GM19239 (cell line): Measurements from ENCODE around the gene PRRX2.
"Not testable (repeated sequence)": the region's sequence is repeated elsewhere in the genome, so short reads cannot be mapped to it uniquely, and the experiment has no call there.

Experiments
- DNase-seq: peaks from one replicate; pipeline ENCODE4 v3.0.0; 2011; ENCODE audit warnings: low spot score; ENCODE audit not compliant: insufficient read length
- FAIRE-seq: peaks from 2 replicates; lab custom pipeline; 2011; peaks lifted over from hg19 to GRCh38; lab: Jason Lieb, UNC

The PRRX2 gene

DNA sequence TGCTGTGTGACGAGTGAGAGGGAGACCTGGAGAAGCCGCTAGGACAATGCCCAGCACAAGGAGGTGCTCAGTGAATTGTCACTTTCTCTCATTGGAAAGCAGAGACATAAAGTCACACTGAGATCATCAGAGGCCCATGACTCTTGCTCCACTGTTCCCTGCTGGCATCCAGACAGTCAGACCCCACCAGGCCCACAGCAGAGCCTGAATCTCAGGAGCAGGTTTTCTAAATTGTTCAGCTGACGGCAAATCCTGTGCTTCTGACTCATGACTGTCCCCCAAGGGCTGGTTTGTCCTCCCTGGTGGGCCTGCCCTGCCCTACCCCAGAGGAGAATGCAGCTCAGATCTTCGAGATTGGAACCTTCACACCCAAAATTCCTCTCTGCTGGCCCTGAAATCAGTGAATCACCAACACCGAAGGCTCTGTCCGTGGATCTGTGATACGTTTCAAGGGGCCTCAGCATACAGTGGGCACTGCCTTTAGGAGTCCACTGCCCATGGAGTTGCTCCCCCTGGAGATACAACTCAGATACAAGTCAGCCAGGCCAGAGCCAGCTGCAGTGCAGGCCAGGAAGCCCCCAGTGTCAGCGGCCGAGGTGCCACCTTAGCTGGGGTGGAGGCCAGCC, 84.7 kb downstream of the PRRX2 start:
- DNase-seq (no peak), FAIRE-seq (no peak)

- DNase-seq = no peak
- FAIRE-seq = no peak
Observed at GRCh38 chr9:129751841-129752801, 86.7 kb downstream of the PRRX2 start.

DNA sequence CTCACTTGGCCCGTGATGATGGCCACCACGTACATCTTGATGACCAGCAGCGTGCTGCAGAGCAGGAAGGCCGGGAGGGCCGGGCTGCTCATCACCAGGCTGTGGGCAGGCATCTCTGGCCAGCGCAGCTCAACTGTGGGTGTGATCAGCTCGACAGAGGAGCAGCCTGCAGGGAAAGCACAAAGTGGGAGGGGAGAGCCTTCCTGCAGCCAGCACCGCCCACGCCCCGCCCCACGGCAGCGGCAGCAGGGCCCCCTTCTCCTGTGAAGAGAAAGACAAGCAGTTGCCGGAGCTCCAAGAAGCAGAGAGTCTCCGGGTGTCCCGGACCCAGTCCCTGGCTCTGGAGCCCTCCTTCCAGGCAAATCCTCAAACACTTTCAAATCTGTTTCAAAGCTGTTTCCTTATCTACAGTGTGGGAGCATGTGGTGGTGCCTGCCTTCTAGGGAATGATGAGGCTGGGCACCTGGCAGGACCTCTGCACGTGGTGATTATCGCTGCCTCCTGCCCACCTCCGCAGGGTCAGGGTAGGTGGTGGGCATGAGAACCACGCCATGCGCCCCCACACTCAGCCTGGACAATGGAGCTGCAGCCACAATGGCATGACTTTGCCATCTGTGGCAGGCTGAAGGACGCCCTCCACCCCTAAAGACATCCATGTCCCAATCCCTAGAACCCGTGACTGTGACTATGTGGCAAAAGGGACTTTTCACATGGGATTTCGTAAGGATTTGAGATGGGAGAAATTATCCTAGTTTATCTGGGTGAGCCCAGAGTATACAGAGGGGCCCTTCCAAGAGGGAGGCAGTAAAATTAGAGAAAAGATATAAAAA, 87.7 kb downstream of the PRRX2 start, which contains the start of gene PTGES:
Gene PTGES (minus strand): TSS at position 143 of the 830 bp plus-strand sequence. CDS start 30 bp downstream, at position 113.
- DNase-seq (no peak), FAIRE-seq (no peak)

DNA sequence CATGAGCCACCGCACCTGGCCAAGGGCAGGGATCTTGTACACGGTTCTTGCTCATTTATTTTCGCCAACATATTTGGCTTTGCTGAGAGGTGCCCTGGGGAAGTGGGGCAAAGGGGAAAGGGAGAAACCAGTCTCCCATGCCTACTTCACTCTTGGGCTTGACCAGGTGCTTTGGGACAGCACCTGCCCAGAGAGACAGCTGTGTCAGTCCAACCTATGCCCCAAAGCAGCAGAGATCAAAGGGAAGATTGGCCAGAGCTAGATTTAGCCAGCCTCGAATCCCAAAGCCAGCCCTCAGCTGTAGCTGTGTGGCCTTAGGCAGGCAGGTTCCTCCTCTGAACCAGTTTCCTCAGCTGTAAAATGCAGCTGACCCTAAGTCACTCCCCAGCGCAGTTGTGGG, 89.7 kb downstream of the PRRX2 start:
- DNase-seq = no peak
- no peak for FAIRE-seq

- FAIRE-seq (no peak), DNase-seq (no peak)
Observed at GRCh38 chr9:129756191-129756590, 90.7 kb downstream of the PRRX2 start.

DNA sequence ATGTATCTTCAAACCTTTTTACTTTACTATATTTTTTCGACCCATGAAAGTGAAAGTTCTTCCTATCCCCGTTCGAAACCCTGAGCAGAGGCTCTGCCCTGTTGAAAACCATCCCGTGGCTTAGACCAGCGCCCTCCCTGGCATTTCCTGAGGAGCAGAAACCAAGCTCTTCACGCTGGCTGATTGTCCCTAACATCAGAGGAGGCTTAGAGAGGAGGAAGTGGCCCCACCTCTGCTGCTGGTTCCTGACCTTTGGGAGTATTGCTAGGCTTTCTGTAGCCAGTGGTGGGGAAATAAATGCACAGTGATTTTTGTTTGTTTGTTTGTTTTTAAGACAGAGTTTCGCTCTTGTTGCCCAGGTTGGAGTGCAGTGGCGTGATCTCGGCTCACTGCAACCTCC, 91.6 kb downstream of the PRRX2 start:
- DNase-seq (peak; percentile 29), FAIRE-seq (no peak)

DNA sequence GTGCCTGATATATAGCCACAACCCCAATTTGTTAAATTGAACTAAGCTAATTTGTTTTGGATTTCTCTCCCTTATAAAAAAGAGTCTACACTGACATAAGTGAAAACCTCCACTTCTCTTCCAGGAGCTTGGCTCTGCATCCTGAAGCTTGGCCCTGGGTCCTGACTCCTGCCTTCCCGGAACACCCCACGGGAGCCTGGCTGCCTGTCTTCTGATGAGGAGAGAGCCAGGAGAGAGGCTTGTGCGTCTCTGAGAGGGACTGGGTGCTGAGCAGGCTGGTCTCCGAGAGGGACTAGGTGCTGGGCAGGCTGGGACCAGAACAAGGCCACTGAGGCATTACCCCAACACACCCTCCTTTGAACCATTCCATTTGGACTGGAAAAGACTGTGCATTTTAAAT, 93.9 kb downstream of the PRRX2 start:
- no peak for DNase-seq

GRCh38 chr9:129759804-129760502, 94.5 kb downstream of the PRRX2 start:
- no peak for FAIRE-seq
- no peak for DNase-seq

More for the DNA sequence above, 93.9 kb downstream of the PRRX2 start:
- no peak for FAIRE-seq

GRCh38 chr9:129760784-129761183, 95.3 kb downstream of the PRRX2 start:
- DNase-seq, FAIRE-seq: not testable (repeated sequence)

DNA sequence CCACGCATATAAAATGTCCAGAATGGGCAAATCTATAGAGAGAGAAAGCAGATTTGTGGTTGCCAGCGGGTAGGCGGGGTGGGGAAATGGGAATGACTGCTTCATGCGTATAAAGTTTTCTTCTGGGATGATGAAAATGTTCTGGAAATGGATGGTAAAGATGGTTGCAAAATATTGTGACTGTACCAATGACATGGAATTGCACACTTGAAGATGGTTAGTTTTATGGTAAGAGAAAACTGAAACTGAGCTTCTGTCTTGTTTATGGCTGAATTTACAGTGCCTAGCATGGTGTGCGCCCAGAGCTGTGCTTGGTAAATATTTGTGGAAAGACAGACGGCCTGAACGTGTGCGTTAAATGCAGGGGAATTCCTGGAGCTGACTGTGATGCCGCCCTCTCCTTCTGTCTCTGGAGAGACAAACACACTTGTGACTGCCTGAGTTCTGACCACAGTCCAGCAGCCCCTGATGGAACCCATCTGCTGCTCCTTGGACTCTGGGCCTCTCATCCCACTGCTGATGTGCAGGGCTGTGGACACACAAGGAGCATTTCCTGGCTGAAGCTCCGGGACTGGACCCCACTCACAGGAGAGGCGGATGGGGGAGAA, 96.0 kb downstream of the PRRX2 start:
- no peak for DNase-seq
- FAIRE-seq = no peak

GRCh38 chr9:129761901-129762369, 96.5 kb downstream of the PRRX2 start:
- no peak for DNase-seq
- no peak for FAIRE-seq

DNA sequence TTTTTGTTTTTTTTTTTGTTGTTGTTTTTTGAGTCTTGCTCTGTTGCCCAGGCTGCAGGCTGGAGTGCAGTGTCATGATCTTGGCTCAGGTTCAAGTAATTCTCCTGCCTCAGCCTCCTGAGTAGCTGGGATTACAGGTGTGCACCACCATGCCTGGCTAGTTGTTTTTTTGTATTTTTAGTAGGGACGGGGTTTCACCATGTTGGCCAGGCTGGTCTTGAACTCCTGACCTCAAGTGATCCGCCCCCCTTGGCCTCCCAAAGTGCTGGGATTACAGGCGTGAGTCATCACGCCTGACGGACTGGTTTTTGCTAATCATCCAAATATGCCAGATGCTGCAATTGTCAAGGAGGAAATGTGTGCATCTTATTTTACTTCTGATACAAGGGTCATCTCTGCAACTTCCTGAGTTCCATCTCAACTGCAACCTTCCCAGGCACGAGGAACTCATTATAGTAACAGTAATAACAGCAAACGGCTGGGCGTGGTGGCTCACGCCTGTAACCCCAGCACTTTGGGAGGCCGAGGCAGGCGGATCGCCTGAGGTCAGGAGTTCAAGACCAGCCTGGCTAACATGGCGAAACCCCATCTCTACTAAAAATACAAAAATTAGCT, 97.0 kb downstream of the PRRX2 start:
- not testable (repeated sequence) for DNase-seq, FAIRE-seq

GRCh38 chr9:129762985-129763926, 97.8 kb downstream of the PRRX2 start:
- no peak for FAIRE-seq
- no peak for DNase-seq

DNA sequence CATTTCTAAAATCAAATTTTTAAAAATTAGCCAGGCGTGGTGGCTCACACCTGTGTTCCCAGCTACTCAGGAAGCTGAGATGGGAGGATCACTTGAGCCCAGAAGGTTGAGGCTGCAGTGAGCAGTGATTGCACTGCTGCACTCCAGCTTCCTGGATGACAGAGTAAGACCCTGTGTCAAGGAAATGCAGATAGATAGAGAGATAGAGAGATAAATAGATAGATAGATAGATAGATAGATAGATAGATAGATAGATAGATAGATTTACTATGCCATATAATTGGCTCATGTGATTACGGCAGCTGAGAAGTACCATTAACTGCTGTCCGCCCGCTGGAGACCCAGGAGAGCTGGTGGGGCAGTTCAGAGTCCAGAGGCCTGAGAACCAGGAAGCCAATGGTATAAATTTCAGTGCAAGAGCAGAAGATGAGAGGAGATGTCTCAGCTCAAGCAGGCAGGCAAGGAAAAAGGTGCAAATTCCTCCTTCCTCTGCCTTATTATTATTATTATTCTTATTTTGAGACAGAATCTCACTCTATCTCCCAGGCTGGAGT, 100.4 kb downstream of the PRRX2 start:
- DNase-seq (no peak), FAIRE-seq (no peak)

- FAIRE-seq = no peak
- DNase-seq = no peak
Observed at GRCh38 chr9:129768486-129768885, 103.0 kb downstream of the PRRX2 start.

DNA sequence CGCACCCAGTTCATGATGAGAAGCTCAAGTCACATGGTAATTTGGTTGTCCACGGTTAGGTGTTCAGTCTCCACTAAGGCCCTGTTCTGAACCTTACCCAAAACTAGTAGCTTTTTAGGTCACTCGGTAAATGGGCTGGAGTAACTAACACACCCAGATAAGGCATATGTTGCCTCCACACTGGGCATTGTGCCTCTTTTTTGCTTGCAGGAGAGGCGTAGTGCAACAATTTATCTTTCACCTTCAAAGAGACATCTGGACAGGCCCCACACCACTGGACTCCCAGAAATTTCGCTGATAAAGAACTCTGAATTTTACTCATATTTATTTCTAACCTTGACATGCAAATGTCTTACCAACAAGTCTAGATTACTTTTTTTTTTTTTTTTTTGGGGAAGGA, 104.2 kb downstream of the PRRX2 start:
- no peak for FAIRE-seq

GRCh38 chr9:129770741-129771140, 105.3 kb downstream of the PRRX2 start:
- DNase-seq (no peak), FAIRE-seq (no peak)

More for the DNA sequence above, 104.2 kb downstream of the PRRX2 start:
- DNase-seq = no peak
